HG03469 (cell line): ENCODE results near the gene BNIP3.
"Not testable (repeated sequence)": the region's sequence is repeated elsewhere in the genome, so short reads cannot be mapped to it uniquely, and the experiment has no call there.

Experiments used
- ATAC-seq: cut with Tn5 transposase; IDR thresholded peaks from one replicate; pipeline ENCODE4 v1.9.1; 2021; ENCODE audit warnings: mild to moderate bottlenecking, moderate library complexity, moderate number of reproducible peaks; ENCODE audit not compliant: unreplicated experiment

Gene BNIP3

GRCh38 chr10:132002004-132002403 lies 20.3 kb upstream of the BNIP3 start:
- no peak for ATAC-seq

- no peak for ATAC-seq
Measured at GRCh38 chr10:132001238-132001972, 19.7 kb upstream of the BNIP3 start.

GRCh38 chr10:131998845-131999681 lies 17.3 kb upstream of the BNIP3 start:
- ATAC-seq = no peak

GRCh38 chr10:131998050-131998844 lies 16.5 kb upstream of the BNIP3 start:
- no peak for ATAC-seq

- no peak for ATAC-seq
Measured at GRCh38 chr10:131997366-131998049, 15.8 kb upstream of the BNIP3 start.

GRCh38 chr10:131996466-131997365 lies 15.0 kb upstream of the BNIP3 start:
- no peak for ATAC-seq

GRCh38 chr10:131994435-131994834 lies 12.7 kb upstream of the BNIP3 start:
- ATAC-seq = no peak

GRCh38 chr10:131993275-131993674 lies 11.6 kb upstream of the BNIP3 start:
- ATAC-seq = no peak

- no peak for ATAC-seq
Measured at GRCh38 chr10:131991726-131992125, 10.0 kb upstream of the BNIP3 start.

GRCh38 chr10:131987786-131988185 lies 6.1 kb upstream of the BNIP3 start:
- not testable (repeated sequence) for ATAC-seq

GRCh38 chr10:131987301-131987700 lies 5.6 kb upstream of the BNIP3 start:
- not testable (repeated sequence) for ATAC-seq

- not testable (repeated sequence) for ATAC-seq
Measured at GRCh38 chr10:131986851-131987250, 5.1 kb upstream of the BNIP3 start.

GRCh38 chr10:131983780-131984179 lies 2.1 kb upstream of the BNIP3 start:
- no peak for ATAC-seq

GRCh38 chr10:131982796-131983195 lies 1.1 kb upstream of the BNIP3 start:
- no peak for ATAC-seq

- ATAC-seq = peak; percentile 3
Measured at GRCh38 chr10:131982185-131982756, 548 bp upstream of the BNIP3 start.

GRCh38 chr10:131980761-131981428 lies 828 bp downstream of the BNIP3 start:
- ATAC-seq = no peak

- no peak for ATAC-seq
Measured at GRCh38 chr10:131980321-131980720, 1.4 kb downstream of the BNIP3 start.

GRCh38 chr10:131979821-131980270 lies 1.9 kb downstream of the BNIP3 start:
- no peak for ATAC-seq

GRCh38 chr10:131979336-131979735 lies 2.4 kb downstream of the BNIP3 start:
- ATAC-seq = no peak
